HG02981 (cell line): ENCODE measurements around the gene PRPF40B.

ENCODE experiments used
- ATAC-seq: cut with Tn5 transposase; IDR thresholded peaks from one replicate; pipeline ENCODE4 v1.9.1; 2021; ENCODE audit warnings: mild to moderate bottlenecking, moderate library complexity; ENCODE audit not compliant: unreplicated experiment

PRPF40B gene

DNA sequence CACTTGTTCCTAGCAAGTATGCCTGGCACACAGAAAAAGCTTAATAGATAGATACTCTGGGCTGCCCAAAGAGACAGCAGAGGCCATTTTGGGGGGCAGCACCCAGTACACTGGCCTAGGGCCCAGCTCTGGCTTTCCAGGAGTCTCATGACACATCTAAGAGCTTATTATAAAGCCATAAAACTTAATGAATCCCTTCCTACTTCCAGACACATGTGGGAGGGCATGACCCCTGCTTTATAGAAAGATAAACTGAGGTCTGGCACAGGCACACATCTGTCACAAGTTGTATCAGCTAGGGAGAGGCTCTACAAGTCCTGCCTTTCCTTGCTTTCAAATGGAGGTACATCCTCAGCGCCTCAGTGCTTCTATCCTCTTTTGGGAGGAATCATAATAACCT lies 56.7 kb downstream of the PRPF40B start:
- no peak for ATAC-seq

- ATAC-seq = no peak
Observed at GRCh38 chr12:49683599-49684309, 60.4 kb downstream of the PRPF40B start.

DNA sequence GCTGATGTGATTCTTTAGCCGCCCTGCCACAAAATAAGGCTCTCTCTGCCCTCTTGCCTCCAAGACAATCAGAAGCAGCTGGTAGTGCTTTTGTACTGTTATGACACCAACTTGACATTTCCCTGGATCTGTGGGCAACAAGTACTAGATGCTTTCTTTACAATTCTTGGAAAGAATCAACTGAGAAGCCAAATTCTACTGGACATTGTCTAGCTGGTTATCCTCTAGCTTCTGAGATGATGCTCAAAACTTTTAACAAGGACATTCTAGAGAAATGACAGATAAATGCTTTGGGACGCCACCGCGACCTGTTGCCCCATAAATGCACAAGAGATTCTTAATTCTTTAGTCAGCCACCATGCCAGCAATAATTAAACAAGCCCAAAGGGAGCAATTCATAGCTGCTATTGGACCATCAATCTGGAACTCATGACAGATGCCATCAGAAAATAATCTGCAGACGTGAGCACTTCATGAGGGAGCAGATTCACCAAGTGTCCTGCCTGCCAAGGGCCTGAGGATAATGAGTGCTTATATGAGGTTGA lies 61.0 kb downstream of the PRPF40B start:
- no peak for ATAC-seq

GRCh38 chr12:49687941-49688340 lies 64.6 kb downstream of the PRPF40B start:
- ATAC-seq = no peak

DNA sequence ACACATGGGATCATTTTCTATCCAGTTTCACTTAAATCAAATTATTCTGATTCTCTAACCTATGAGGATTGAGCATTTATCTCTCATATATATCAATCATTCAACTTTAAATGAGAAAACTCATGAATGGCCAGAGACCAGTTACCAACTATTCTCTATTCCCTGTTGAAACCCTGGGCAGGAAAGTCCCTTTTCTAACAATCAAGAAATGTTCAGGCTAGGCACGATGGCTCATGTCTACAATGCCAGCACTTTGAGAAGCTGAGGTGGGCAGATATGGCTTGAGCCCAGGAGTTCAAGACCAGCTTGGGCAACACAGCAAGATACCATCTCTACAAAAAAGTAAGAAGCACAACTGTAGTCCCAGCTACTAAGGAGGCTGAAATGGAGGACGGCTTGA lies 65.9 kb downstream of the PRPF40B start:
- no peak for ATAC-seq

- ATAC-seq = no peak
Observed at GRCh38 chr12:49689785-49690184, 66.4 kb downstream of the PRPF40B start.

GRCh38 chr12:49692851-49693250 lies 69.5 kb downstream of the PRPF40B start:
- no peak for ATAC-seq

GRCh38 chr12:49693931-49694444 lies 70.6 kb downstream of the PRPF40B start:
- ATAC-seq = no peak
